GM23338 (cell line): Measurements from ENCODE around the gene FABP1. TPM values are rescaled to one million over a fixed set of nuclear protein-coding genes. Genes with fewer than 3 reads are reported as not detected.

Source experiments
- ATAC-seq: fragments of 200-7000 bp; cut with Tn5 transposase; 3 replicates; pipeline ENCODE4 v1.9.1; 2020
- DNase-seq: peaks from one replicate; pipeline ENCODE4 v3.0.0-alpha.2; 2015; ENCODE audit warnings: low spot score
- H2AFZ ChIP-seq: fragments of 200-600 bp; sonication (generic); 2 replicates; pipeline ENCODE4 v1.8.0; 2016; ENCODE audit warnings: antibody characterized with exemption, mild to moderate bottlenecking, moderate library complexity
- H3F3A ChIP-seq: fragments of 200-600 bp; sonication (generic); replicated peaks from 2 replicates; pipeline ENCODE4 v1.8.0; 2017; ENCODE audit warnings: antibody characterized with exemption, mixed run types, low read depth
- H3K27ac ChIP-seq: fragments of 200-600 bp; sonication (generic); 2 replicates; pipeline ENCODE4 v1.6.1; 2016; ENCODE audit warnings: low read depth
- H3K27me3 ChIP-seq: fragments of 200-600 bp; sonication (generic); 2 replicates; pipeline ENCODE4 v1.8.0; 2016; ENCODE audit warnings: mild to moderate bottlenecking, mixed run types, moderate library complexity; ENCODE audit not compliant: insufficient read depth
- H3K36me3 ChIP-seq: fragments of 200-600 bp; sonication (generic); 2 replicates; pipeline ENCODE4 v1.8.0; 2016; ENCODE audit warnings: mild to moderate bottlenecking; ENCODE audit not compliant: insufficient read depth
- H3K4me1 ChIP-seq: fragments of 200-600 bp; sonication (generic); 2 replicates; pipeline ENCODE4 v1.8.0; 2016; ENCODE audit warnings: mild to moderate bottlenecking, moderate library complexity; ENCODE audit not compliant: insufficient read depth
- H3K4me2 ChIP-seq: fragments of 200-600 bp; sonication (generic); 2 replicates; pipeline ENCODE4 v1.7.1; 2017; ENCODE audit warnings: mixed run types
- H3K4me3 ChIP-seq: fragments of 200-600 bp; sonication (generic); 2 replicates; pipeline ENCODE4 v1.6.1; 2016; ENCODE audit warnings: mixed run types
- H3K79me2 ChIP-seq: fragments of 200-600 bp; sonication (generic); replicated peaks from 2 replicates; pipeline ENCODE4 v1.8.0; 2017; ENCODE audit warnings: mild to moderate bottlenecking; ENCODE audit not compliant: insufficient read depth
- H3K9me2 ChIP-seq: fragments of 200-600 bp; sonication (generic); 2 replicates; pipeline ENCODE4 v1.8.0; 2017; ENCODE audit not compliant: insufficient read depth
- H4K20me1 ChIP-seq: fragments of 200-600 bp; sonication (generic); replicated peaks from 2 replicates; pipeline ENCODE4 v1.8.0; 2017; ENCODE audit warnings: mild to moderate bottlenecking; ENCODE audit not compliant: insufficient read depth
- H3K27ac Mint-ChIP-seq: 2 replicates; pipeline ENCODE4 v1.8.0; 2020; ENCODE audit warnings: inconsistent platforms, mild to moderate bottlenecking, moderate library complexity, mixed read lengths
- H3K27me3 Mint-ChIP-seq: 3 replicates; pipeline ENCODE4 v1.8.0; 2022; ENCODE audit warnings: low read depth, mild to moderate bottlenecking, moderate library complexity, mixed read lengths, inconsistent platforms; ENCODE audit not compliant: insufficient read depth, poor library complexity
- H3K36me3 Mint-ChIP-seq: 3 replicates; pipeline ENCODE4 v1.8.0; 2021; ENCODE audit warnings: low read depth, mild to moderate bottlenecking, inconsistent platforms, moderate library complexity, mixed read lengths
- H3K4me1 Mint-ChIP-seq: 3 replicates; pipeline ENCODE4 v1.8.0; 2020; ENCODE audit warnings: mild to moderate bottlenecking, inconsistent platforms, mixed read lengths
- H3K4me3 Mint-ChIP-seq: 3 replicates; pipeline ENCODE4 v1.8.0; 2021; ENCODE audit warnings: moderate library complexity, mild to moderate bottlenecking, inconsistent platforms, mixed read lengths
- H3K9me3 Mint-ChIP-seq: 3 replicates; pipeline ENCODE4 v1.8.0; 2020; ENCODE audit warnings: moderate library complexity, mild to moderate bottlenecking, inconsistent platforms, mixed read lengths
- EZH2 ChIP-seq: fragments of 200-600 bp; sonication (generic); IDR thresholded peaks from one replicate; pipeline ENCODE4 v1.8.0; 2017; ENCODE audit warnings: antibody characterized with exemption, mild to moderate bottlenecking, low read depth; ENCODE audit not compliant: unreplicated experiment
- EZH2phosphoT487 ChIP-seq: fragments of 200-600 bp; sonication (generic); IDR thresholded peaks from one replicate; pipeline ENCODE4 v1.8.1; 2018; ENCODE audit warnings: antibody characterized with exemption; ENCODE audit not compliant: unreplicated experiment
- JUNB ChIP-seq: IDR thresholded peaks from one replicate; pipeline ENCODE4 v1.6.1; 2016; ENCODE audit warnings: antibody characterized with exemption; ENCODE audit not compliant: unreplicated experiment
- NANOG ChIP-seq: IDR thresholded peaks from 2 replicates; pipeline ENCODE4 v1.6.1; 2016; ENCODE audit warnings: antibody characterized with exemption, borderline replicate concordance
- POLR2AphosphoS5 ChIP-seq: IDR thresholded peaks from 2 replicates; pipeline ENCODE4 v1.6.1; 2016; ENCODE audit warnings: antibody characterized with exemption, low read depth
- STAT1 ChIP-seq: IDR thresholded peaks from one replicate; pipeline ENCODE4 v1.6.1; 2016; ENCODE audit warnings: antibody characterized with exemption; ENCODE audit not compliant: unreplicated experiment
- ZNF114 ChIP-seq: fragments of 250-450 bp; sonication (Bioruptor Pico); IDR thresholded peaks from 2 replicates; pipeline ENCODE4 v1.5.0; 2020; ENCODE audit warnings: mild to moderate bottlenecking, moderate library complexity
- ZNF331 ChIP-seq: fragments of 250-450 bp; sonication (Bioruptor Pico); IDR thresholded peaks from 2 replicates; pipeline ENCODE4 v1.5.0; 2020; ENCODE audit warnings: low read depth, mild to moderate bottlenecking, moderate library complexity
- polyA plus RNA-seq: library from polyadenylated mRNA; unstranded; fragments of >200 nt; fragmentation: Nextera tagmentation; extraction: Ambion mirVana; gene quantifications from 2 replicates; pipeline ENCODE4 v1.2.1, GENCODE V29; 2016
- total RNA-seq: library from RNA; depleted of rRNA; stranded (reverse); fragments of >200 nt; shearing (Covaris generic); gene quantifications from 2 replicates; pipeline ENCODE4 v1.2.3, GENCODE V29; 2014
- TF ChIP-seq, protein P1 (sequence below), 2 experiments: fragments of 200-600 bp in 1 of 2; sonication (generic) in 1 of 2; conservative IDR thresholded peaks; 2 replicates each; pipeline versions ENCODE4 v1.5.1 to v1.6.1; 2016 to 2017; ENCODE audit warnings: antibody characterized with exemption in 2 of 2, low read depth in 2 of 2, mild to moderate bottlenecking in 2 of 2, moderate library complexity in 1 of 2
- TF ChIP-seq, protein P2 (sequence below): IDR thresholded peaks from one replicate; pipeline ENCODE4 v1.6.1; 2018; ENCODE audit warnings: antibody characterized with exemption; ENCODE audit not compliant: unreplicated experiment
- TF ChIP-seq, protein P3 (sequence below): IDR thresholded peaks from 2 replicates; pipeline ENCODE4 v1.6.1; 2016; ENCODE audit warnings: antibody characterized with exemption

FABP1 gene
- total and polyA plus RNA-seq, 2 experiments from 2014 or later: not detected

DNA sequence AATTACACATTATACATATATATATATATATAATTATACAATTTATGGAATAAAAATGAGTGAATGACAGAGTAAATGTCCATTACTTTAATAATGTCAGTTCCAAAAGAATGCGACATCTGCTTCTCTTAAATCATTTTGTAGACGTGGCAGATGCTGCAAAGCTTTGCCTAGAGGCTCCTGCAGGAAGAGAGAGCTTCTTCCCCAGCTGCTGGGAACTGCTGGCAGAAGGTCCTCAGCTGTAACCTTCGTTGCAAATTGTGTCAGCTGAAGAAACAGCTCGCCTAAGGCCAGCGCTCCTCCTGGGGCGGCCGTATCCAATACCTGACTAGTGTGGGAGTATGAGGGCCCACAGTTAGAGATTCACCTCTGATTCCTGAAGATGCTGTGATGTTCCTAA, 32.7 kb upstream of the FABP1 start (continued):
- TF ChIP-seq EZH2 (no peak), NANOG (no peak), JUNB (no peak), POLR2AphosphoS5 (no peak), STAT1 (no peak)
- TF ChIP-seq, protein P1, sequence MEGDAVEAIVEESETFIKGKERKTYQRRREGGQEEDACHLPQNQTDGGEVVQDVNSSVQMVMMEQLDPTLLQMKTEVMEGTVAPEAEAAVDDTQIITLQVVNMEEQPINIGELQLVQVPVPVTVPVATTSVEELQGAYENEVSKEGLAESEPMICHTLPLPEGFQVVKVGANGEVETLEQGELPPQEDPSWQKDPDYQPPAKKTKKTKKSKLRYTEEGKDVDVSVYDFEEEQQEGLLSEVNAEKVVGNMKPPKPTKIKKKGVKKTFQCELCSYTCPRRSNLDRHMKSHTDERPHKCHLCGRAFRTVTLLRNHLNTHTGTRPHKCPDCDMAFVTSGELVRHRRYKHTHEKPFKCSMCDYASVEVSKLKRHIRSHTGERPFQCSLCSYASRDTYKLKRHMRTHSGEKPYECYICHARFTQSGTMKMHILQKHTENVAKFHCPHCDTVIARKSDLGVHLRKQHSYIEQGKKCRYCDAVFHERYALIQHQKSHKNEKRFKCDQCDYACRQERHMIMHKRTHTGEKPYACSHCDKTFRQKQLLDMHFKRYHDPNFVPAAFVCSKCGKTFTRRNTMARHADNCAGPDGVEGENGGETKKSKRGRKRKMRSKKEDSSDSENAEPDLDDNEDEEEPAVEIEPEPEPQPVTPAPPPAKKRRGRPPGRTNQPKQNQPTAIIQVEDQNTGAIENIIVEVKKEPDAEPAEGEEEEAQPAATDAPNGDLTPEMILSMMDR (conservative IDR thresholded peaks at IDR 0.05; ENCODE audit: low read depth in 2 of 2): no peak

DNA sequence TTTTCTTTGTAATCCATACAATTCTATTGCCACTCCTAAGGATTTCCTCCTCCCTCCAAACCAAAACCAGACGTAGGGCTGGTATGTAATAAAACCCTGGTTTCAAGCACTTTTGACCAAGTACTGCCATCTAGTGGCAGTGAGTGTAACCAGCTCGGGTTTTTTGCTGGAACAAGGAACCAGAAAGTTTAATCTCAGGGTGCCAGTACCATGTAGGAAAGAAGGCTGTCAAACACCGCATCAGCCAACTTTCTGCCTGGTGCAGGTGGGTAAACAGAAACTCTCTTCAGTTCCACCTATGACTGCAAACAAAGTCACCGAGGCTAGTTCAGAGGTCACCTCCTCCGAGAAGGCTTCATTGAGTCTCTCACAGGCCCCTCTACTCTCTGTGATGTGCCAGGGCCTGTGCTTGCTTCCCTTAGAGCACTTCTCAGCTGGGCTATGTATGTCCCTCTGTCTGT, 32.1 kb upstream of the FABP1 start:
- H3K9me2 ChIP-seq: no peaks in the 10 kb centered on the region
- no peaks in the 10 kb centered on the region for H3K27me3 ChIP-seq
- no peak overlapping the region for H3K27ac Mint-ChIP-seq
- H3K27me3 Mint-ChIP-seq: no peaks in the 10 kb centered on the region
- no peak overlapping the region for H3K4me3 ChIP-seq
- H3K4me1 Mint-ChIP-seq: peaks cover 9% of the 10 kb centered on the region
- peak; percentile 89 for DNase-seq
- no peak for TF ChIP-seq STAT1
- TF ChIP-seq, protein P1 (conservative IDR thresholded peaks at IDR 0.05; ENCODE audit: low read depth in 2 of 2): peak; percentile 89 to 96
- no peak overlapping the region for H3K27ac ChIP-seq
- no peaks in the 10 kb centered on the region for H3K79me2 ChIP-seq
- ATAC-seq: peak; percentile 88
- no peaks in the 10 kb centered on the region for H3K36me3 ChIP-seq
- H3K4me1 ChIP-seq: peaks cover 9% of the 10 kb centered on the region
- no peak overlapping the region for H3K4me3 Mint-ChIP-seq
- H3K36me3 Mint-ChIP-seq: no peaks in the 10 kb centered on the region; the same call in 2 of the 3 replicates
- no peaks in the 10 kb centered on the region; the same call in 2 of the 3 replicates for H3K9me3 Mint-ChIP-seq
- no peak overlapping the region for H3K4me2 ChIP-seq
- no peaks in the 10 kb centered on the region for H4K20me1 ChIP-seq
- H2AFZ ChIP-seq: no peak overlapping the region
- H3F3A ChIP-seq: no peaks in the 10 kb centered on the region

DNA sequence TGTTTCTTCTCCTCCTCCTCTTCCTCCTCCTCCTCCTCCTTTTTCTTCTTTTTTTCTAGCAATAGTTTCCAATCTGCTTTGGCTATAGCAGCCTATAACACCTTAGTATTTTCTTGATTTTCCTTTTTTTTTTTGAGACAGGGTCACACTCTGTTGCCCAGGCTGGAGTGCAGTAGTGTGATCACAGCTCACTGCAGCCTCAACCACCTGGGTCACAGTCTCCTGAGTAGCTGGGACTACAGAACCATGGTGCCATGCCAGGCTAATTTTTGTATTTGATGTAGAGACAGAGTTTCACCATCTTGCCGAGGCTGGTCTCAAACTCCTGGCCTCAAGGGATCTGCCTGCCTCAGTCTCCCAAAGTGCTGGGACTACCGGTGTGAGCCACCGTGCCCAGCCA, 31.6 kb upstream of the FABP1 start:
- H3K9me3 Mint-ChIP-seq: no peaks in the 10 kb centered on the region; the same call in 2 of the 3 replicates
- H3K4me1 Mint-ChIP-seq: peaks cover 9% of the 10 kb centered on the region
- no peak for ATAC-seq
- Histone ChIP-seq H3K9me2 (no peaks in the 10 kb centered on the region), H3F3A (no peaks in the 10 kb centered on the region), H3K4me3 (no peak overlapping the region), H3K4me2 (no peak overlapping the region), H3K36me3 (no peaks in the 10 kb centered on the region), H2AFZ (no peak overlapping the region), H3K27me3 (no peaks in the 10 kb centered on the region), H3K4me1 (peaks cover 9% of the 10 kb centered on the region), H3K27ac (no peak overlapping the region), H4K20me1 (no peaks in the 10 kb centered on the region), H3K79me2 (no peaks in the 10 kb centered on the region)
- H3K4me3 Mint-ChIP-seq: no peak overlapping the region
- no peaks in the 10 kb centered on the region; the same call in 2 of the 3 replicates for H3K36me3 Mint-ChIP-seq
- no peak for DNase-seq
- H3K27ac Mint-ChIP-seq: no peak overlapping the region
- no peaks in the 10 kb centered on the region for H3K27me3 Mint-ChIP-seq
- TF ChIP-seq STAT1 (no peak), EZH2 (no peak), ZNF114 (CRISPR knock-in tag) (no peak), ZNF331 (CRISPR knock-in tag) (no peak), EZH2phosphoT487 (no peak), JUNB (no peak), NANOG (no peak)
- TF ChIP-seq, protein P2, sequence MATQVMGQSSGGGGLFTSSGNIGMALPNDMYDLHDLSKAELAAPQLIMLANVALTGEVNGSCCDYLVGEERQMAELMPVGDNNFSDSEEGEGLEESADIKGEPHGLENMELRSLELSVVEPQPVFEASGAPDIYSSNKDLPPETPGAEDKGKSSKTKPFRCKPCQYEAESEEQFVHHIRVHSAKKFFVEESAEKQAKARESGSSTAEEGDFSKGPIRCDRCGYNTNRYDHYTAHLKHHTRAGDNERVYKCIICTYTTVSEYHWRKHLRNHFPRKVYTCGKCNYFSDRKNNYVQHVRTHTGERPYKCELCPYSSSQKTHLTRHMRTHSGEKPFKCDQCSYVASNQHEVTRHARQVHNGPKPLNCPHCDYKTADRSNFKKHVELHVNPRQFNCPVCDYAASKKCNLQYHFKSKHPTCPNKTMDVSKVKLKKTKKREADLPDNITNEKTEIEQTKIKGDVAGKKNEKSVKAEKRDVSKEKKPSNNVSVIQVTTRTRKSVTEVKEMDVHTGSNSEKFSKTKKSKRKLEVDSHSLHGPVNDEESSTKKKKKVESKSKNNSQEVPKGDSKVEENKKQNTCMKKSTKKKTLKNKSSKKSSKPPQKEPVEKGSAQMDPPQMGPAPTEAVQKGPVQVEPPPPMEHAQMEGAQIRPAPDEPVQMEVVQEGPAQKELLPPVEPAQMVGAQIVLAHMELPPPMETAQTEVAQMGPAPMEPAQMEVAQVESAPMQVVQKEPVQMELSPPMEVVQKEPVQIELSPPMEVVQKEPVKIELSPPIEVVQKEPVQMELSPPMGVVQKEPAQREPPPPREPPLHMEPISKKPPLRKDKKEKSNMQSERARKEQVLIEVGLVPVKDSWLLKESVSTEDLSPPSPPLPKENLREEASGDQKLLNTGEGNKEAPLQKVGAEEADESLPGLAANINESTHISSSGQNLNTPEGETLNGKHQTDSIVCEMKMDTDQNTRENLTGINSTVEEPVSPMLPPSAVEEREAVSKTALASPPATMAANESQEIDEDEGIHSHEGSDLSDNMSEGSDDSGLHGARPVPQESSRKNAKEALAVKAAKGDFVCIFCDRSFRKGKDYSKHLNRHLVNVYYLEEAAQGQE: no peak
- TF ChIP-seq, protein P1 (conservative IDR thresholded peaks at IDR 0.05; ENCODE audit: low read depth in 2 of 2): no peak
- TF ChIP-seq, protein P3, sequence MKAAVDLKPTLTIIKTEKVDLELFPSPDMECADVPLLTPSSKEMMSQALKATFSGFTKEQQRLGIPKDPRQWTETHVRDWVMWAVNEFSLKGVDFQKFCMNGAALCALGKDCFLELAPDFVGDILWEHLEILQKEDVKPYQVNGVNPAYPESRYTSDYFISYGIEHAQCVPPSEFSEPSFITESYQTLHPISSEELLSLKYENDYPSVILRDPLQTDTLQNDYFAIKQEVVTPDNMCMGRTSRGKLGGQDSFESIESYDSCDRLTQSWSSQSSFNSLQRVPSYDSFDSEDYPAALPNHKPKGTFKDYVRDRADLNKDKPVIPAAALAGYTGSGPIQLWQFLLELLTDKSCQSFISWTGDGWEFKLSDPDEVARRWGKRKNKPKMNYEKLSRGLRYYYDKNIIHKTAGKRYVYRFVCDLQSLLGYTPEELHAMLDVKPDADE: no peak
